Pulmonary artery endothelial cell (primary cell): Measurements from ENCODE around the gene LYG2. TPM values are rescaled to one million over a fixed set of nuclear protein-coding genes. Genes with fewer than 3 reads are reported as not detected.
"Not testable (repeated sequence)": the region's sequence is repeated elsewhere in the genome, so short reads cannot be mapped to it uniquely, and the experiment has no call there.

ENCODE experiments used
- DNase-seq: peaks from one replicate; pipeline ENCODE4 v3.0.0-alpha.2; 2011; ENCODE audit warnings: low read depth, low spot score
- total RNA-seq: library from RNA; depleted of rRNA; stranded (reverse); fragments of >200 nt; gene quantifications from 2 replicates; pipeline ENCODE4 v1.2.3, GENCODE V29; 2014

Gene LYG2
- not detected in 2 replicates for total RNA-seq

GRCh38 chr2:99255491-99256318 lies at the start of gene LYG2:
Gene LYG2, minus strand, starts transcription at chr2:99255666. Its CDS starts 1,406 bp downstream, at chr2:99254260.
- no peak for DNase-seq

DNA sequence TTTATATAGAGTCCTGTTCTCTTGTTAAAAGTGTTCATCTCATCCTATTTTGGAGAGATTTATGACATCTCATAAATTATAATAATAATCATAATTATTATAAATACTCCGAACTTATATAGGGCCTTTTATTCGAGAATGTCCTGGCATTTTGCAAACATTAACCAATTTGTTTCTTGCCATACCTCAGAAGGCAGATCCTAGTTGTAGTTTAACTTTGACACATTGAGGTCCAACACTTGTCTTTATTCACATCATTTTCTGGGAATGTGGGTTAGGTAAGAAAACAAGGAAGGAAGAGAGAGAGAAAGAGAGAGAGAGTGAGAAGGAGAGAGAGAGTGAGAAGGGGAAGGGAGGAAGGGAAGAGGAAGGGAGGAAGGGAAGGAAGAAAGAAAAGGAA lies 45.6 kb upstream of the LYG2 start, which contains the start of gene LYG1:
Gene LYG1 (minus strand): TSS at position 101 of the 400 bp plus-strand sequence. CDS start 5,527 bp downstream, outside the sequence.
- not testable (repeated sequence) for DNase-seq

DNA sequence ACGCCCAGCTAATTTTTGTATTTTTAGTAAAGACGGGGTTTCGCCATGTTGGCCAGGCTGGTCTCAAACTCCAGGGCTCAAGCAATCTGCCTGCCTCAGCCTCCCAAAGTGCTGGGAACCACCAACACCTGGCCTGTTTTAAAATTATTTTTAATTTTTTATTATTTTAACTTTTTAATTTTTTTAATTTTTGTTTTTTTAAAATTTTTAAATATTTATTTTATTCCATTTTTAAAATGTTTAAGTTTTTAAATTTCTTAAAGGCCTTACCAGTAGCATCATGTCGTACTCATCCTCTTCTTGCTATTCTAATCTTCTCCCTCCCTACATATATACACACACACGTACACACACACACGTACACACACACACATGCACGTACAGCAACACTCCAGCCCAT lies 44.1 kb upstream of the LYG2 start:
- no peak for DNase-seq

DNA sequence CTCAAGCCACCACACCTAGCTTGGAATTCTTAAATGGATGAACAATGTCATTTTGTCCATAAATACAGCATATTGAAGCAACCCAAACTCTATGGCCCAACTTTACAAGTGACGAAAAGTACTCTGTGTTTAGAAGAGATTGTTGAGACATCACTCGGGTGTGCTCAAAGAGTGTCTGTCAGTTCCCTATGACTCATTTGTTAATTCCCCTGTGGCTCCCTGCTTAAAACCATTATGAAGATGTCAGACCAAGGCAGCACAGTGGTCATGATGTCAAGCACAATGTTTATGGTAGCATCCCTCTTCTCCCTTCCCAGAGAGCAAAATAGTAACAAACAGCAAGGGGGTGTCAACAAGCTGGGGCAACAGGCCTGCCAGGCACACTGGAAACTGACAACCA lies 42.5 kb upstream of the LYG2 start:
- DNase-seq = no peak

- DNase-seq = no peak
Observed at GRCh38 chr2:99285526-99285925, 30.1 kb upstream of the LYG2 start.

DNA sequence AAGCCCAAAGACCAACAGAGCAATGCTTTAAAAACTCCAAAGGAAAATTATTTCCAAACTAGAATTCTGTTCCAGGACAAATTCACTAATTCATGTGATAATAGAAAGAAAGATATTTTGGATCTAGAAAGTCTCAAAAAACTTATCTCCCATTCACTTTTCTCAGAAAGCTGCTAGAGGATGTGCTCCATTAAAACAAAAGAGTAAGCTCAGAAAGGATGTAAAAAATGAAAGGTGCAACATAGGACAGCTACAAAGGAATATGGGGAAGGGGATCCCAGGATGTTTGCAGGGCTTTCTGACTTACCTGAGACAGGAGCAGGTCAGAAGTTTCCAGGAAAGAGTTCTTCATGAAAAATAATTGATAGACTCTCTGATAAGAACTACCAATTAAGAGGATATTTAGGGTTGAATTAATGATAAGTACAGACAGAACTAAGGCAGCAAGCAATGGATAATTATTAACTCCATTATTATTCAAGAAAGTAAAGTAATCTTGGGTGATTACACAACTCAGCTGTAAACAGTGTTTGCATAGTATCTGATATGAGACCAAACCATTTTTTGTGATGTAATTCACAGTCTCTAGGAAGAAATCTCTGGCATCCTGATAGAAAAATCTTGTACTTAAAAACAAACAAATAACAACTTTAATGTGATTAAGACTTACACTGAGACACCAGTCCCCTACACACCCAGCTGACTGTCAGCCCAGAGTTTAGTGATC lies 24.7 kb upstream of the LYG2 start:
- no peak for DNase-seq

DNA sequence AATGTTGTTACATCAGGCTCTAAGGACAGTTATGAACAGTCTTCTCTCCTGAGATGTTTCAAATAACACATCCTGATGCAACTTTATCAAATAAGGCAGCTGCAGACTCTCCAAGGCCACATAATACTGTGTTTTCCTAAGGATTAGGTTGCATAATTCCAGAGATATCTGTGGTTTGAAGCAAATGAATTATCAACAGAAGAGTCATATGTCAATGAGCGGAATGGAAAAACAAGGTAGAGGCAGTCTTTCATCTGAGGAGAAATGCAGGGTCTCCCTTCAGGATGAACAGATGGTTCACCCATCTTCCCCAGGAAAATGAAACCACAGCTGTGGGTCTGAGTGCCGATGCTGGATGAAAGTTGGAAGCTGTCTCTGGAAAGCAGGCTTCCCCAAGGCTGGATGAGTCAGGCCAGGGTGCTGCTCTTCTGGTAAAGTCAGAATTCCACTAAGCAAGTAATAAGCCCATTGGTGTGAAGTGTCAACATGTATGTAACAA lies 23.4 kb upstream of the LYG2 start:
- no peak for DNase-seq

DNA sequence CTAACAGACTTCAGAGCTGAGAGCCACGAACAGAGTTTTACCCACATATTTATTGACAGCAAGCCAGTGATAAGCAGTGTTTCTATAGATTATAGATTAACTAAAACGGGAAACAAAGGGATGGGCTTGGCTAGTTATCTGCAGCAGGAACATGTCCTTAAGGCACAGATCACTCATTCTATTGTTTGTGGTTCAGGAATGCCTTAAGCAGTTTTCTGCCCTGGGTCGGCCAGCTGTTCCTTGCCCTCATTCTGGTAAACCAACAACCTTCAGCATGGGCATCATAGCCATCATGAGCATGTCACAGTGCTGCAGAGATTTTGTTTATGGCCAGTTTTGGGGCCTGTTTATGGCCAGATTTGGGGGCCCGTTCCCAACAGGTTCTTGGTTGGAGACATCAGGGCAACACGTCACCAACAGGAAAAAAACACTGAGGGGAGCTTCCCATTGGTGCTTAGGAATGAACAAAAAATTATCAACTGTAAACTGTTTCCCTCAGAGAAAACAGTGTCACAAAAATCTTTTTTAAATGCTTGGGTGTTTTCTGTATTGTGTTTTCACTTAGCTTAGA lies 22.8 kb upstream of the LYG2 start:
- not testable (repeated sequence) for DNase-seq

DNA sequence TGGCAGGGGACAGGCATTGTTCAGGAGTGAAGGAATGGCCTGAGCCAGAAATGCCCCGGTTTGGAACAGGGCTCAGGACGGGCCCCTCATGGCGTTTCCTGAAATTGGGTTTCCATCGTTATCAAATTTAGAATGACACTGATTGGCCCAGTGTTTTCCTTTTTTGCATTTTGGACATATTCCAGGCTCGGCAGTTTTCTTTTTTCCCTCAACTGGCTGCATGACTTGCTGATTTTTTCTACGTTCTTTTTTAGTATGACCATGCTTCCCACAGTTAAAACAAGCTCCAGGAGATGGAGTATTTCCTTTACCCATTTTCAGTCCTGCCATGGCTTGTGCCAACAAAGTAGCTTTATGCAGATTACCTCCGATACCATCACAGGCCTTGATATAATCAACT lies 20.4 kb upstream of the LYG2 start:
- DNase-seq = no peak

GRCh38 chr2:99261242-99261641 lies 5.8 kb upstream of the LYG2 start:
- no peak for DNase-seq

GRCh38 chr2:99260184-99260583 lies 4.7 kb upstream of the LYG2 start:
- no peak for DNase-seq

DNA sequence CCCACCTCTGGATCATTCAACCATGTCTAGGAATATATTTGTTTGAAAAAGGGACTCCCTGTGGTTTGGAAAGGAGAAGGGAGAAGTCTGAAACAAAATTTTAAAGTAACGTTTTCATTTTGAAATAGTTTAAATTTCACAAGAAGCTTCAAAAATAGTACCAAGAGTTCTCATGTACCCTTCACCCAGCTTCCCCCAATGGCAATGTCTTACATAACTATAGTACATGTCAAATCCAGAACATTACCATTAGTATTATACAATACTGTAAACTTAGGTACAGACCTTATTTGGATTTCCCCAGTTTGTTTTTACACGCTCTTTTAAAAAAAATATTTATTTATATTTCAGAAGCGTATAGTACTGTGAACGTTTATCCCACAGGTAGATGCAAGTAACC lies 4.0 kb upstream of the LYG2 start:
- DNase-seq = no peak

DNA sequence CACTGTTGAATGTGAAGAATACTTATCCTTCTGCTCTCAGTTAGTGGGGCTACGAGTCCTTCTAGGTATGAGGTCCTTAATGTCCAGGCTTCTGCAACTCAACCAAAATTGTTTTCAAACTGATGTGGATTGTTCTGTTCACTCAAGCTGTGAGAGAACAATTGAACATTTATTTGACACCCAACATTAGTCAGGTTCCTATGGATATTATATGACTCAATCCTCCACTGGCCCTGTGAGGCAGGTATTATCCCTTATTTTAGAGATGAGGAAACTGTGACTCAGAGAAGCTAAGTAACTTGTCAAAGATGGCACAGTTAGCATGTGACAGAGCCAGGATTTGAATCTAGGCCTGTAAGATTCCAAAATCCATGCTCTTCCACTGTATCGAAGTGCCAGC lies 1.2 kb upstream of the LYG2 start:
- no peak for DNase-seq

GRCh38 chr2:99249951-99250350 lies 5.5 kb downstream of the LYG2 start:
- no peak for DNase-seq

DNA sequence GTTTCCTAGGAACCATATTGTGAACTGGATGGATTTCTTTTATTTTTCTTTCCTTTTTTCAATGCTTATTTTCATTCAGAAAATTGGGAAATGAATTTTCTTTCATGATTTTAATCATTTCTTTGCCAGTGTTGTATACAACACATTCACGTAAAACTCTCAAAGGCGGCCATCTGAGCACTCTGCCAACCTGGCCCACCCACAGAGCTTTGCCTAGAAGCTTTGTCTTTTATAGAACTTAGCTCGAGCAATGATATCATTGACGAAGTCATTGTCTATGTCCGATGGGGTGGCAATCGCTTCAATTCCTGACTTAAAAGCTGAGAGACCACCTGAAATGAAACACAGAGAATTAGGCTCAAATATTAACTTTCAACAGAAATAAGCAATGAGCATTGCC lies 13.3 kb downstream of the LYG2 start:
- DNase-seq = no peak

DNA sequence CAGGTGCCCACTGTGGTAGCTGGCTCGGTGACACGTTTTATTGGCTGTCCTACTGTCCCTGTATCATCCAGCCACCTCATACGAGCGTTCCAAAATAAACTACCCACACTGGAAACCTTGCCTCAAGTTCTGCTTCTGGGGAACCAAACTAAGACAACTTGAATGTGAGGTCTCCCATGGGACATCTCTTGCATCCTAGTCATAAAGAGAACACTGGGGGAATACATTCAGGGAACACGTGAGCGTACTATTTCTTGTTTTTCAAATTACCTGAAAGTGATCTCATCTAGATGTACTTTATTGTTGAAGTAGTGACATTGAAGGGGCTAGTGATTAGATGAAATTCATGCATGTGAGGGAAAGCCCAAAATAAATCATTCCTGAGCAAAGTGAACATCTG lies 15.0 kb downstream of the LYG2 start:
- DNase-seq = no peak

- no peak for DNase-seq
Observed at GRCh38 chr2:99238599-99238998, 16.9 kb downstream of the LYG2 start.

DNA sequence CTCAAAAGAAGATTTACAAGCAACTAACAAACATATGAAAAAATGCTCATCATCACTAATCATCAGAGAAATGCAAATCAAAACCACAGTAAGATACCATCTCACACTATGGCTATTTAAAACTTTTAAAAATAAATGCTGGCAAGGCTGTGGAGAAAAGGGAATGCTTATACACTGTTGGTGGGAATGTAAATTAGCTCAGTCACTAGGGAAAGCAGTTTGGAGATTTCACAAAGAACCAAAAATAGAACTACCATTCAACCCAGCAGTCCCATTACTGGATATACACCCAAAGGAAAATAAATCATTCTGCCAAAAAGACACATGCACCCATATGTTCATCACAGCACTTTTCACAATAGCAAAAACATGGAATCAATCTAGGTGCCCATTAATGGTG lies 22.3 kb downstream of the LYG2 start:
- DNase-seq = not testable (repeated sequence)

DNA sequence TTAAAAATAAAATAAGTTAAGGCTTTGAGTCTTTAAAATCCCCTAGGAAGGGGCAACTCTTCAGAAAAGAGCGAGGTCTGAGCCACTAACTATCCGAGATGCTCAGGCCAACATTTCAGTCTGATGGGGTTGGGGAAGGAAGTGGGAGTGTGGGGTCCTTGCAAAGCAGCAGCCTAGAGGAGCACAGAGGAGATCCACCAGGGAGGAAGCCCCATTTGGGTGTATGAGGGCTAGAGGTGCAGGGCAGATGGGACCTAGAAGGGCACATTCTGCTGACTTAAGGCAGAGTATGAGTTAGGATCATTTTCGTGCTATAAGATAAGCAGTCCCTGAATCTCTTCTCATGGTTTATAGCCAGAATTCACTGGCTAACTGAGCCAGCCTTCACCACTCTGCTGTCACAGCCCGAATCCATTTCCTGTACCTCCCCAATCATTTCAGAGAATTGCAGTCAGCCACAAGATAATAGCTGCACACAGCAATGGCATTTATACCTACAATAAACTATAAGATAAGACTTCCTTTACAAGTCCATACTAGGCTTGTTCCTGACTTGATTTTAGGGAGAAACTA lies 37.5 kb downstream of the LYG2 start:
- no peak for DNase-seq

GRCh38 chr2:99216096-99216495 lies 39.4 kb downstream of the LYG2 start:
- no peak for DNase-seq

GRCh38 chr2:99205491-99205890 lies 50.0 kb downstream of the LYG2 start:
- DNase-seq = no peak
